RWPE1 (cell line): ENCODE results near the gene MAMSTR.

Source experiments
- CTCF ChIA-PET: fragments of 350-600 bp; sonication (Branson Sonifier 250); formaldehyde crosslinking; extraction: SDS; loops from one replicate; lab custom pipeline; 2021; lab: Yijun Ruan, JAX
- POLR2A ChIA-PET: fragments of 400-600 bp; formaldehyde crosslinking; extraction: SDS; loops from one replicate; lab custom pipeline; 2020; ENCODE audit warnings: antibody characterized with exemption; ENCODE audit not compliant: low non-redundant PET; lab: Yijun Ruan, JAX
- DNase-seq: peaks from one replicate; pipeline ENCODE4 v3.0.0; 2012; ENCODE audit warnings: low spot score
- H3K27ac ChIP-seq: fragments of 450-650 bp; 2 replicates; pipeline ENCODE4 v1.5.1; 2017
- TF ChIP-seq, protein P1 (sequence below): fragments of 450-650 bp; conservative IDR thresholded peaks from 2 replicates; pipeline ENCODE4 v1.5.1; 2017; ENCODE audit warnings: low read depth, mild to moderate bottlenecking

MAMSTR gene

DNA sequence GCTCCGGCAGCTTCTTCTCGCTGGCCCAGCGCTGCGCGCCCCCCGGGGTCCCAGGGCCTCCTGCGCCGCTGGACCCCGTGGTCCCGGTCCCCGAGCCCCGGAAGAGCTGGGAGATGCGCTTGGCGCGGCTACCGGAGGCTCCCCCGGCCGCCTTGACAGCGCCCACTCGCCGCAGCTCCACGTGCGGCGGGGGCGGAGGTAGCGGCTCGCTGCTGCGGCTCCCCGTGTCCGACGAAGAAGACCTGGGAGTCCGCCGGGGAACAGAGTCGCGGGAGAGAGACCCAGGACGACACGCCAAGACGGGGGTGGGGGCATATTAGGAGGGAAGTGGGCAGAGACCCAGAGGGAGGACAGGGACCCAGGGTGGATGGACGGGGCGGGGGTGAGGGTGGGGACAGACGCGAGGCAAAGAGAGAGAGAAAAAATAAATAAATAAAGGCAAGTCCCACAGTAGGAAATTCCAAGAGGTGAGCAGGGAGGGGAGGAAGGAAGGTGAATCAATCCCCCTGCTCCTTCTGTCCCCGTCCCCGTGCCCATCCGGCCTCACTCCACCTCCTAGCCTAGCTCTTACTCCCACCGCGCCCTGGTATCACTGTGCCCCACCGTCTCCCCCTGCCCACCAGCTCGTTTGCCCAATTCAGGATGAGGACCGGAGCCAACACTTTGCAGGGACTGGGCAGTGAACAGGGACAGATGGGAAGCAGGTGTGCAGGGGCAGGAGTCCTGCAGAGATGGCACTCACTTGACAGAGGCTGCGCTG, 20.1 kb upstream of the MAMSTR start:
- TF ChIP-seq, protein P1, sequence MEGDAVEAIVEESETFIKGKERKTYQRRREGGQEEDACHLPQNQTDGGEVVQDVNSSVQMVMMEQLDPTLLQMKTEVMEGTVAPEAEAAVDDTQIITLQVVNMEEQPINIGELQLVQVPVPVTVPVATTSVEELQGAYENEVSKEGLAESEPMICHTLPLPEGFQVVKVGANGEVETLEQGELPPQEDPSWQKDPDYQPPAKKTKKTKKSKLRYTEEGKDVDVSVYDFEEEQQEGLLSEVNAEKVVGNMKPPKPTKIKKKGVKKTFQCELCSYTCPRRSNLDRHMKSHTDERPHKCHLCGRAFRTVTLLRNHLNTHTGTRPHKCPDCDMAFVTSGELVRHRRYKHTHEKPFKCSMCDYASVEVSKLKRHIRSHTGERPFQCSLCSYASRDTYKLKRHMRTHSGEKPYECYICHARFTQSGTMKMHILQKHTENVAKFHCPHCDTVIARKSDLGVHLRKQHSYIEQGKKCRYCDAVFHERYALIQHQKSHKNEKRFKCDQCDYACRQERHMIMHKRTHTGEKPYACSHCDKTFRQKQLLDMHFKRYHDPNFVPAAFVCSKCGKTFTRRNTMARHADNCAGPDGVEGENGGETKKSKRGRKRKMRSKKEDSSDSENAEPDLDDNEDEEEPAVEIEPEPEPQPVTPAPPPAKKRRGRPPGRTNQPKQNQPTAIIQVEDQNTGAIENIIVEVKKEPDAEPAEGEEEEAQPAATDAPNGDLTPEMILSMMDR, result no peak
- no peak for DNase-seq
- ChIA-PET POLR2A (interaction anchor here (1.4 kb wide), 1 partner anchor 25 kb away, joined by 3 read pairs; no protein-coding TSS in a partner anchor), CTCF (interaction anchor here (0.5 to 1.7 kb wide), 14 partner anchors 19 to 166 kb away, joined by 3 to 8 read pairs (median 3); partner anchors contain the start of genes CA11 and HSD17B14)
- peak overlapping the region; percentile 79 for H3K27ac ChIP-seq

GRCh38 chr19:48738557-48739403, 19.3 kb upstream of the MAMSTR start:
- peak overlapping the region; percentile 79 for H3K27ac ChIP-seq
- CTCF ChIA-PET, result interaction anchor here (0.5 to 1.7 kb wide), 14 partner anchors 18 to 808 kb away, joined by 3 to 8 read pairs (median 3); partner anchors contain the start of genes CA11 and HSD17B14
- TF ChIP-seq, protein P1, result peak; percentile 67
- peak; percentile 96 for DNase-seq
- POLR2A ChIA-PET, result interaction anchor here (1.4 kb wide), 1 partner anchor 25 kb away, joined by 3 read pairs; no protein-coding TSS in a partner anchor

- peak overlapping the region; percentile 79 for H3K27ac ChIP-seq
- no peak for DNase-seq
- ChIA-PET CTCF (interaction anchor here (0.6 kb wide), 1 partner anchor 81 kb away, joined by 5 read pairs; no protein-coding TSS in a partner anchor), POLR2A (no interaction called here)
- TF ChIP-seq, protein P1, result no peak
Measured at GRCh38 chr19:48737360-48737998, 18.0 kb upstream of the MAMSTR start.

- DNase-seq, result no peak
- POLR2A ChIA-PET, result interaction anchor here (0.6 kb wide), 1 partner anchor 222 kb away, joined by 6 read pairs; no protein-coding TSS in a partner anchor
Measured at GRCh38 chr19:48735031-48735615, 15.6 kb upstream of the MAMSTR start.

GRCh38 chr19:48734625-48735024, 15.1 kb upstream of the MAMSTR start:
- ChIA-PET POLR2A (no interaction called here), CTCF (no interaction called here)
- TF ChIP-seq, protein P1, result no peak
- no peak for DNase-seq
- no peak overlapping the region for H3K27ac ChIP-seq

More at GRCh38 chr19:48735031-48735615, 15.6 kb upstream of the MAMSTR start:
- H3K27ac ChIP-seq, result no peak overlapping the region
- CTCF ChIA-PET, result no interaction called here
- TF ChIP-seq, protein P1, result no peak
